Measurements from ENCODE around the gene ZPR1.

DNA sequence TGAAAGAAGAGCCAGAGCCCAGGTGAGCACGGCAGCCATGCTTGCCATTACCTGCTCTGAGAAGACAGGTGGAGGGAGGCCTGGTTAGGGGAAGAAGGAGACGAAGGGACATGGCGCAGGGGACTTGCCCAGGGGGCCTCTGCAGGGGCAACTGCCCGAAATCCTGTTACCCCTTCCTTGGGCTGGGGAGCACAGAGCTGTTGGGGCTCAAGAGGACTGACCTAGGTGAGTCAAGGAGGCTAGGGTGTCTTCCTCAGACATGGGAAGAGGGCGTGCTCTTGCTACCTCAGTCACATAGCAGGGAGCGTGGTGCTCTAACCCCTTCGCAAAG is 4.0 kb upstream of the ZPR1 start, which contains the start of gene APOA5:
- TF ChIP-seq, protein P1, sequence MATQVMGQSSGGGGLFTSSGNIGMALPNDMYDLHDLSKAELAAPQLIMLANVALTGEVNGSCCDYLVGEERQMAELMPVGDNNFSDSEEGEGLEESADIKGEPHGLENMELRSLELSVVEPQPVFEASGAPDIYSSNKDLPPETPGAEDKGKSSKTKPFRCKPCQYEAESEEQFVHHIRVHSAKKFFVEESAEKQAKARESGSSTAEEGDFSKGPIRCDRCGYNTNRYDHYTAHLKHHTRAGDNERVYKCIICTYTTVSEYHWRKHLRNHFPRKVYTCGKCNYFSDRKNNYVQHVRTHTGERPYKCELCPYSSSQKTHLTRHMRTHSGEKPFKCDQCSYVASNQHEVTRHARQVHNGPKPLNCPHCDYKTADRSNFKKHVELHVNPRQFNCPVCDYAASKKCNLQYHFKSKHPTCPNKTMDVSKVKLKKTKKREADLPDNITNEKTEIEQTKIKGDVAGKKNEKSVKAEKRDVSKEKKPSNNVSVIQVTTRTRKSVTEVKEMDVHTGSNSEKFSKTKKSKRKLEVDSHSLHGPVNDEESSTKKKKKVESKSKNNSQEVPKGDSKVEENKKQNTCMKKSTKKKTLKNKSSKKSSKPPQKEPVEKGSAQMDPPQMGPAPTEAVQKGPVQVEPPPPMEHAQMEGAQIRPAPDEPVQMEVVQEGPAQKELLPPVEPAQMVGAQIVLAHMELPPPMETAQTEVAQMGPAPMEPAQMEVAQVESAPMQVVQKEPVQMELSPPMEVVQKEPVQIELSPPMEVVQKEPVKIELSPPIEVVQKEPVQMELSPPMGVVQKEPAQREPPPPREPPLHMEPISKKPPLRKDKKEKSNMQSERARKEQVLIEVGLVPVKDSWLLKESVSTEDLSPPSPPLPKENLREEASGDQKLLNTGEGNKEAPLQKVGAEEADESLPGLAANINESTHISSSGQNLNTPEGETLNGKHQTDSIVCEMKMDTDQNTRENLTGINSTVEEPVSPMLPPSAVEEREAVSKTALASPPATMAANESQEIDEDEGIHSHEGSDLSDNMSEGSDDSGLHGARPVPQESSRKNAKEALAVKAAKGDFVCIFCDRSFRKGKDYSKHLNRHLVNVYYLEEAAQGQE (IDR thresholded peaks at IDR 0.05; ENCODE audit: borderline replicate concordance), result no peak
- TF ChIP-seq CTCF (IDR thresholded peaks at IDR 0.05; ENCODE audit: poor library complexity, severe bottlenecking) (no peak), POLR2AphosphoS5 (IDR thresholded peaks at IDR 0.05) (no peak), EZH2 (IDR thresholded peaks at IDR 0.05; ENCODE audit: borderline replicate concordance, insufficient read depth, low read length, poor library complexity, severe bottlenecking) (no peak), TAF1 (IDR thresholded peaks at IDR 0.05; ENCODE audit: low read depth) (no peak), RAD21 (conservative IDR thresholded peaks at IDR 0.05) (no peak), MXI1 (conservative IDR thresholded peaks at IDR 0.05; ENCODE audit: poor library complexity, severe bottlenecking) (no peak), EP300 (conservative IDR thresholded peaks at IDR 0.05; ENCODE audit: poor library complexity, severe bottlenecking) (no peak)
